ENCODE results near the gene C1R.
A peak's percentile ranks its signal among the peaks of the same experiment; 100 is the strongest.

Gene C1R

DNA sequence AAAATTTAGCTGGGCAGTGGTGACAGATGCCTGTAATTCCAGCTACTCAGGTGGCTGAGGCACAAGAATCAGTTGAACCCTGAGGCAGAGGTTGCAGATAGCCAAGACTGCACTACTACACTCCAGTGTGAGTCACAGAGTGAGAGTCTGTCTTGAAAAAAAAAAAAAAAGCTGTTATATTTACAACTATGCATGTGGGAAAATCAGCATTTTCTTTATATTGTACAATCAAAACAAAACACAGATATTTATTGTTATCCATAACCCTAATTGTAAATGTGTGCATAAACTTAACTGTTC lies 12.5 kb downstream of the C1R start:
- H3K4me3 ChIP-seq (replicated peaks; ENCODE audit: low read depth, low read length): no peak overlapping the region
- TF ChIP-seq, protein P1, sequence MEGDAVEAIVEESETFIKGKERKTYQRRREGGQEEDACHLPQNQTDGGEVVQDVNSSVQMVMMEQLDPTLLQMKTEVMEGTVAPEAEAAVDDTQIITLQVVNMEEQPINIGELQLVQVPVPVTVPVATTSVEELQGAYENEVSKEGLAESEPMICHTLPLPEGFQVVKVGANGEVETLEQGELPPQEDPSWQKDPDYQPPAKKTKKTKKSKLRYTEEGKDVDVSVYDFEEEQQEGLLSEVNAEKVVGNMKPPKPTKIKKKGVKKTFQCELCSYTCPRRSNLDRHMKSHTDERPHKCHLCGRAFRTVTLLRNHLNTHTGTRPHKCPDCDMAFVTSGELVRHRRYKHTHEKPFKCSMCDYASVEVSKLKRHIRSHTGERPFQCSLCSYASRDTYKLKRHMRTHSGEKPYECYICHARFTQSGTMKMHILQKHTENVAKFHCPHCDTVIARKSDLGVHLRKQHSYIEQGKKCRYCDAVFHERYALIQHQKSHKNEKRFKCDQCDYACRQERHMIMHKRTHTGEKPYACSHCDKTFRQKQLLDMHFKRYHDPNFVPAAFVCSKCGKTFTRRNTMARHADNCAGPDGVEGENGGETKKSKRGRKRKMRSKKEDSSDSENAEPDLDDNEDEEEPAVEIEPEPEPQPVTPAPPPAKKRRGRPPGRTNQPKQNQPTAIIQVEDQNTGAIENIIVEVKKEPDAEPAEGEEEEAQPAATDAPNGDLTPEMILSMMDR (IDR thresholded peaks at IDR 0.05; ENCODE audit: low read length, missing control alignments): no peak
- peak; percentile 58 for DNase-seq (ENCODE audit: low read depth)

DNA sequence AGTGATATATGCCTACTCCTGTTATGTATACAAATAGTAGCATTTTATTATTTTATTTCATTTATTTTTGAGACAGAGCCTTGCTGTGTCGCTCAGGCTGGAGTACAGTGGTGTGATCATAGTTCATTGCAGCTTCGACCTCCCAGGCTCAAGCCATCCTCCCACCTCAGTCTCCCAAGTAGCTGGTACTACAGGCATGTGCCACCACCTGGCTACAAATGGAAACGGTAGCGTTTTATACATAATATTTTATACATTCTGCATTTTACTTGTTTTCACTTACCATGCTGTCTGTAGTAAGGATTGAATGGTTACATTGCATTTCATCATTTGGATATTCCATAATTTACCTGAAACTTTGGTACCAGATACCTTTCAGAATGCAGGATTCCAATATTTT lies 14.1 kb downstream of the C1R start:
- TF ChIP-seq, protein P1 (IDR thresholded peaks at IDR 0.05; ENCODE audit: low read length, missing control alignments): no peak
- no peak for DNase-seq (ENCODE audit: low read depth)
- no peak overlapping the region for H3K4me3 ChIP-seq (replicated peaks; ENCODE audit: low read depth, low read length)

DNA sequence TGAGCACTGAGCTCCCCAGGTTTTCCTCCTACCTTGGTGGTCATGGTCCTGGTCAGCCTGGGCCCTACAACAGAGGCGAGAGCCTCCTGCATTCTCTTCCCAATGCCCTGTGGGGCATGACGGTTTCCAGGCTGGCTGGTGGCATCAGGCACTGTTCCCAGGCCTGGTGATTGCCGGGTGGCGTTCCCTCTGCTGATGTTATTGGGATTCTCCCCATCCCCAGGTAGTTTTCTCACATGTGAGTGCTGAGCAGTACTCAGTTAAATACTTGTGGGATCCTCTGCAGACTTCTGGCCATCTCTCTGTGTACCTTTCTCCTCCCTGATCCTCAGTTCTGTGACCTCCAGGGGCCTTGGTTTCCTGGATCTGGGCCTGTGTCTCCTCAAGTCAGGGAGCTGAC lies 15.8 kb downstream of the C1R start:
- DNase-seq (ENCODE audit: low read depth): no peak
- no peak overlapping the region for H3K4me3 ChIP-seq (replicated peaks; ENCODE audit: low read depth, low read length)
- TF ChIP-seq, protein P1 (IDR thresholded peaks at IDR 0.05; ENCODE audit: low read length, missing control alignments): no peak

DNA sequence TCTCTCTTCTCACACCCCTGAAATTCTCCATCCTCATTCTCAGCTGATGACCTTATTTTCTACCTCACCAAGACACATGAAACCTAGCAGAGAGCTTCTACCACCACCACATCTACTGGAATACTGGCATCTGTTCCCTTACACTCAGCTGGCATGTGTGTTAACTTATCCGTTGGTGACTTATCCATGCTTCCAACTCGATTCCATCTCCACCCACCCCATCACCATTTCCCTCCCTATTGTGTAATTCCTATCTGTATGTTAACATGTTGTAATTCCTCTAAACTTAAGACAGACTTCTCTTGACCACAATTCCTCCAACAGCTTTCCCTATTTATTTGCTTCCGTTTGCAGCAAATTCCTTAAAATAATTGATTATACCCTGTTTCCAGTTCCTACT lies 16.3 kb downstream of the C1R start:
- peak; percentile 71 for DNase-seq (ENCODE audit: low read depth)
- no peak overlapping the region for H3K4me3 ChIP-seq (replicated peaks; ENCODE audit: low read depth, low read length)
- TF ChIP-seq, protein P1 (IDR thresholded peaks at IDR 0.05; ENCODE audit: low read length, missing control alignments): no peak

DNA sequence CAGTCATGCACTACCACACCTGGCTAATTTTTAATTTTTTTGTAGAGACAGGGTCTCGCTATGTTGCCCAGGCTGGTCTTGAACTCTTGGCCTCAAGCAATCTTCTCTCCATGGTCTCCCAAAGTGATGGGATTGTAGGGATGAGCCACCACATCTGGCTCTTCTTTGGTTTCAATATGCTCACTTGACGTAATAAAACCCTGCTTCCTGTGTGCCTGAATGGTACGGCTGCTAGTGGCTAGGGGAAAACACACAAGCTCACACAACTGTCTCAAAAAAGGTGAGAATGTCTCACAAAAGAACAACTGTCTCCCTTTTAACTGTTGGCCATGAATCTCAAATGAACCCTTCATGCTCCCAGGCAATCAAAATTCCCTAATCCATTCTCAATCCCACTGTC lies 16.7 kb downstream of the C1R start:
- DNase-seq (ENCODE audit: low read depth): no peak
- no peak overlapping the region for H3K4me3 ChIP-seq (replicated peaks; ENCODE audit: low read depth, low read length)
- TF ChIP-seq, protein P1 (IDR thresholded peaks at IDR 0.05; ENCODE audit: low read length, missing control alignments): no peak

DNA sequence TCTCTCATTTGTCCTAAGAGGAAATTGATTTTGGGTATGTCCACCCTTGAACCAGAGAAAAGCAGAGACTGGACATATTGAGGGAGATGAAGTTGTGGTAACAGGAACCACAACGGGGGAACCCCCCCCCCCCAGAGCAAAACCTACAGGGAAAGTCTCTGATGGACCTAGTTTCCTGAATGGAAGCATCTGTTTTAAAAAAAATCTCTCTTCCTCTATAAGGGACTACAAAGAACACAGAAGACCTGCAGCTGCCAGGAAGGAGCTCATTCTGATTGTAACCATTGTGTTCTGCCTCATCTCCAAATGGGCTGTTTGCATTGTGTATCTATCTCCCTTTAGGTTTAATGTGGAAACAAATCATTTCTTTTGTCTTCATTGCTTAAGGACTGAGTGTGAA lies 18.3 kb downstream of the C1R start:
- no peak overlapping the region for H3K4me3 ChIP-seq (replicated peaks; ENCODE audit: low read depth, low read length)
- TF ChIP-seq, protein P1 (IDR thresholded peaks at IDR 0.05; ENCODE audit: low read length, missing control alignments): no peak
- DNase-seq (ENCODE audit: low read depth): no peak

DNA sequence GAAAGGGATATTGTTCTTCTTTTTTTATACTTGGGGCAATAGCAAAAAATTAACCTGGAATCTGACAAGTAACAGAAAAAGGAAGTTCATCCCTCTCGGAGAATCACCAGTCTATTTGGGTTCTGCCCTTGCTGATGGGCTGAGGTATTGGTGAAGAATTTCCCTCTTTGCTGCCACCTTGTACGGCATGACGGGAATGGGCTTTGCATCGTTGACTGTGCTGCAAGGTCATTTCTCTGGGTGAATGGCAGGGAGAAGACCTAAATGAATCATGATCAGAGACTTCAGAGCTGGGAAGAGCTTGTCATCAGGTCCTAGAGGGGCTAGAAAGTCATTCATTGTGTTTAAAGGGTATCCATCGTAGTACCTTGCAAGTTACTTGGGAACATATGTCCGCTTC lies 19.7 kb downstream of the C1R start:
- TF ChIP-seq, protein P1 (IDR thresholded peaks at IDR 0.05; ENCODE audit: low read length, missing control alignments): no peak

More for the DNA sequence above, 19.7 kb downstream of the C1R start:
- H3K4me3 ChIP-seq (replicated peaks; ENCODE audit: low read depth, low read length): no peak overlapping the region
- no peak for DNase-seq (ENCODE audit: low read depth)

All from fibroblast of pulmonary artery (primary cell).